Loucy (cell line): ENCODE measurements around the gene CDH4.

ENCODE experiments used
- CTCF ChIP-seq: fragments of 200-600 bp; sonication (generic); conservative IDR thresholded peaks from 2 replicates; pipeline ENCODE4 v1.5.1; 2014; ENCODE audit warnings: mild to moderate bottlenecking, antibody characterized with exemption, low read length
- EZH2phosphoT487 ChIP-seq: fragments of 200-600 bp; IDR thresholded peaks from 2 replicates; pipeline ENCODE4 v1.6.1; 2018; ENCODE audit warnings: antibody characterized with exemption, mild to moderate bottlenecking, moderate library complexity, borderline replicate concordance

- TF ChIP-seq CTCF (no peak), EZH2phosphoT487 (no peak)
These were observed 63.3 kb downstream of the CDH4 start for GRCh38 chr20:61315319-61315718.
